GM23338 (cell line): ENCODE data around the gene ANKRD60. TPM values are rescaled to one million over a fixed set of nuclear protein-coding genes. Genes with fewer than 3 reads are reported as not detected.

Experiments used
- ATAC-seq: fragments of 200-7000 bp; cut with Tn5 transposase; 3 replicates; pipeline ENCODE4 v1.9.1; 2020
- DNase-seq: peaks from one replicate; pipeline ENCODE4 v3.0.0-alpha.2; 2015; ENCODE audit warnings: low spot score
- H2AFZ ChIP-seq: fragments of 200-600 bp; sonication (generic); 2 replicates; pipeline ENCODE4 v1.8.0; 2016; ENCODE audit warnings: antibody characterized with exemption, mild to moderate bottlenecking, moderate library complexity
- H3F3A ChIP-seq: fragments of 200-600 bp; sonication (generic); replicated peaks from 2 replicates; pipeline ENCODE4 v1.8.0; 2017; ENCODE audit warnings: antibody characterized with exemption, mixed run types, low read depth
- H3K27ac ChIP-seq: fragments of 200-600 bp; sonication (generic); 2 replicates; pipeline ENCODE4 v1.6.1; 2016; ENCODE audit warnings: low read depth
- H3K27me3 ChIP-seq: fragments of 200-600 bp; sonication (generic); 2 replicates; pipeline ENCODE4 v1.8.0; 2016; ENCODE audit warnings: mild to moderate bottlenecking, mixed run types, moderate library complexity; ENCODE audit not compliant: insufficient read depth
- H3K36me3 ChIP-seq: fragments of 200-600 bp; sonication (generic); 2 replicates; pipeline ENCODE4 v1.8.0; 2016; ENCODE audit warnings: mild to moderate bottlenecking; ENCODE audit not compliant: insufficient read depth
- H3K4me1 ChIP-seq: fragments of 200-600 bp; sonication (generic); 2 replicates; pipeline ENCODE4 v1.8.0; 2016; ENCODE audit warnings: mild to moderate bottlenecking, moderate library complexity; ENCODE audit not compliant: insufficient read depth
- H3K4me2 ChIP-seq: fragments of 200-600 bp; sonication (generic); 2 replicates; pipeline ENCODE4 v1.7.1; 2017; ENCODE audit warnings: mixed run types
- H3K4me3 ChIP-seq: fragments of 200-600 bp; sonication (generic); 2 replicates; pipeline ENCODE4 v1.6.1; 2016; ENCODE audit warnings: mixed run types
- H3K79me2 ChIP-seq: fragments of 200-600 bp; sonication (generic); replicated peaks from 2 replicates; pipeline ENCODE4 v1.8.0; 2017; ENCODE audit warnings: mild to moderate bottlenecking; ENCODE audit not compliant: insufficient read depth
- H3K9me2 ChIP-seq: fragments of 200-600 bp; sonication (generic); 2 replicates; pipeline ENCODE4 v1.8.0; 2017; ENCODE audit not compliant: insufficient read depth
- H4K20me1 ChIP-seq: fragments of 200-600 bp; sonication (generic); replicated peaks from 2 replicates; pipeline ENCODE4 v1.8.0; 2017; ENCODE audit warnings: mild to moderate bottlenecking; ENCODE audit not compliant: insufficient read depth
- H3K27ac Mint-ChIP-seq: 2 replicates; pipeline ENCODE4 v1.8.0; 2020; ENCODE audit warnings: inconsistent platforms, mild to moderate bottlenecking, moderate library complexity, mixed read lengths
- H3K27me3 Mint-ChIP-seq: 3 replicates; pipeline ENCODE4 v1.8.0; 2022; ENCODE audit warnings: low read depth, mild to moderate bottlenecking, moderate library complexity, mixed read lengths, inconsistent platforms; ENCODE audit not compliant: insufficient read depth, poor library complexity
- H3K36me3 Mint-ChIP-seq: 3 replicates; pipeline ENCODE4 v1.8.0; 2021; ENCODE audit warnings: low read depth, mild to moderate bottlenecking, inconsistent platforms, moderate library complexity, mixed read lengths
- H3K4me1 Mint-ChIP-seq: 3 replicates; pipeline ENCODE4 v1.8.0; 2020; ENCODE audit warnings: mild to moderate bottlenecking, inconsistent platforms, mixed read lengths
- H3K4me3 Mint-ChIP-seq: 3 replicates; pipeline ENCODE4 v1.8.0; 2021; ENCODE audit warnings: moderate library complexity, mild to moderate bottlenecking, inconsistent platforms, mixed read lengths
- H3K9me3 Mint-ChIP-seq: 3 replicates; pipeline ENCODE4 v1.8.0; 2020; ENCODE audit warnings: moderate library complexity, mild to moderate bottlenecking, inconsistent platforms, mixed read lengths
- EZH2 ChIP-seq: fragments of 200-600 bp; sonication (generic); IDR thresholded peaks from one replicate; pipeline ENCODE4 v1.8.0; 2017; ENCODE audit warnings: antibody characterized with exemption, mild to moderate bottlenecking, low read depth; ENCODE audit not compliant: unreplicated experiment
- EZH2phosphoT487 ChIP-seq: fragments of 200-600 bp; sonication (generic); IDR thresholded peaks from one replicate; pipeline ENCODE4 v1.8.1; 2018; ENCODE audit warnings: antibody characterized with exemption; ENCODE audit not compliant: unreplicated experiment
- POLR2AphosphoS5 ChIP-seq: IDR thresholded peaks from 2 replicates; pipeline ENCODE4 v1.6.1; 2016; ENCODE audit warnings: antibody characterized with exemption, low read depth
- STAT1 ChIP-seq: IDR thresholded peaks from one replicate; pipeline ENCODE4 v1.6.1; 2016; ENCODE audit warnings: antibody characterized with exemption; ENCODE audit not compliant: unreplicated experiment
- ZNF114 ChIP-seq: fragments of 250-450 bp; sonication (Bioruptor Pico); IDR thresholded peaks from 2 replicates; pipeline ENCODE4 v1.5.0; 2020; ENCODE audit warnings: mild to moderate bottlenecking, moderate library complexity
- polyA plus RNA-seq: library from polyadenylated mRNA; unstranded; fragments of >200 nt; fragmentation: Nextera tagmentation; extraction: Ambion mirVana; gene quantifications from 2 replicates; pipeline ENCODE4 v1.2.1, GENCODE V29; 2016
- total RNA-seq: library from RNA; depleted of rRNA; stranded (reverse); fragments of >200 nt; shearing (Covaris generic); gene quantifications from 2 replicates; pipeline ENCODE4 v1.2.3, GENCODE V29; 2014
- TF ChIP-seq, protein P1 (sequence below): IDR thresholded peaks from one replicate; pipeline ENCODE4 v1.6.1; 2018; ENCODE audit warnings: antibody characterized with exemption; ENCODE audit not compliant: unreplicated experiment
- TF ChIP-seq, protein P2 (sequence below), 2 experiments: fragments of 200-600 bp in 1 of 2; sonication (generic) in 1 of 2; conservative IDR thresholded peaks; 2 replicates each; pipeline versions ENCODE4 v1.5.1 to v1.6.1; 2016 to 2017; ENCODE audit warnings: antibody characterized with exemption in 2 of 2, low read depth in 2 of 2, mild to moderate bottlenecking in 2 of 2, moderate library complexity in 1 of 2
- TF ChIP-seq, protein P3 (sequence below): IDR thresholded peaks from 2 replicates; pipeline ENCODE4 v1.6.1; 2016; ENCODE audit warnings: antibody characterized with exemption
- TF ChIP-seq, protein P4 (sequence below): fragments of 250-450 bp; sonication (Bioruptor Pico); IDR thresholded peaks from 2 replicates; pipeline ENCODE4 v1.5.0; 2020; ENCODE audit warnings: mild to moderate bottlenecking, moderate library complexity

Gene ANKRD60
- total and polyA plus RNA-seq, 2 experiments from 2014 or later: not detected

DNA sequence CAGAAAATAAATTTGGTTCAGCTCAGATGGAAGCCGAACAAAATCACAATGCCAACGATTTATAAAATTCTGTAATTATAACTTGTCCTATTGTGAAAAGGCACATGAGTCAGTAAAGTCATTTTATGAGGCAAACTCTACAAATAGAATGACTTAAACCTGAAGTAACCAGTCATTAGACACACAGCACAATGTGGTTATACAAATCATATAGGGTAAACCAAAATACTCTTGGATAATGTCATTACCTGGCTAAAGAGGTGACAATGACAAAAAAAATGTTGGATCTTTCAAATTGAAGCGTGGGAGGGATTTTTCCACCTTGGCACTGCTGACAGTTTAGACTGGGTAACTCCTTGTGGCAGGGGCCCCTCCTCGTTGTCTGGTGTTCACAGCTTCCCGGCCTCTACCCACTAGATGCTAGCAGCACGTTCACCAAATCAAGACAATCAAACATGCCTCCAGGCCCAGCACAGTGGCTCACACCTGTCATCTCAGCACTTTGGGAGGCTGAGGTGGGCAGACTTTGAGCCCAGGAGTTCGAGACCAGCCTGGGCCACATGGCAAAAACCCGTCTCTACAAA is 5.0 kb downstream of the ANKRD60 start (continued):
- TF ChIP-seq, protein P1, sequence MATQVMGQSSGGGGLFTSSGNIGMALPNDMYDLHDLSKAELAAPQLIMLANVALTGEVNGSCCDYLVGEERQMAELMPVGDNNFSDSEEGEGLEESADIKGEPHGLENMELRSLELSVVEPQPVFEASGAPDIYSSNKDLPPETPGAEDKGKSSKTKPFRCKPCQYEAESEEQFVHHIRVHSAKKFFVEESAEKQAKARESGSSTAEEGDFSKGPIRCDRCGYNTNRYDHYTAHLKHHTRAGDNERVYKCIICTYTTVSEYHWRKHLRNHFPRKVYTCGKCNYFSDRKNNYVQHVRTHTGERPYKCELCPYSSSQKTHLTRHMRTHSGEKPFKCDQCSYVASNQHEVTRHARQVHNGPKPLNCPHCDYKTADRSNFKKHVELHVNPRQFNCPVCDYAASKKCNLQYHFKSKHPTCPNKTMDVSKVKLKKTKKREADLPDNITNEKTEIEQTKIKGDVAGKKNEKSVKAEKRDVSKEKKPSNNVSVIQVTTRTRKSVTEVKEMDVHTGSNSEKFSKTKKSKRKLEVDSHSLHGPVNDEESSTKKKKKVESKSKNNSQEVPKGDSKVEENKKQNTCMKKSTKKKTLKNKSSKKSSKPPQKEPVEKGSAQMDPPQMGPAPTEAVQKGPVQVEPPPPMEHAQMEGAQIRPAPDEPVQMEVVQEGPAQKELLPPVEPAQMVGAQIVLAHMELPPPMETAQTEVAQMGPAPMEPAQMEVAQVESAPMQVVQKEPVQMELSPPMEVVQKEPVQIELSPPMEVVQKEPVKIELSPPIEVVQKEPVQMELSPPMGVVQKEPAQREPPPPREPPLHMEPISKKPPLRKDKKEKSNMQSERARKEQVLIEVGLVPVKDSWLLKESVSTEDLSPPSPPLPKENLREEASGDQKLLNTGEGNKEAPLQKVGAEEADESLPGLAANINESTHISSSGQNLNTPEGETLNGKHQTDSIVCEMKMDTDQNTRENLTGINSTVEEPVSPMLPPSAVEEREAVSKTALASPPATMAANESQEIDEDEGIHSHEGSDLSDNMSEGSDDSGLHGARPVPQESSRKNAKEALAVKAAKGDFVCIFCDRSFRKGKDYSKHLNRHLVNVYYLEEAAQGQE: no peak
- TF ChIP-seq EZH2 (no peak), POLR2AphosphoS5 (no peak)
- TF ChIP-seq, protein P2, sequence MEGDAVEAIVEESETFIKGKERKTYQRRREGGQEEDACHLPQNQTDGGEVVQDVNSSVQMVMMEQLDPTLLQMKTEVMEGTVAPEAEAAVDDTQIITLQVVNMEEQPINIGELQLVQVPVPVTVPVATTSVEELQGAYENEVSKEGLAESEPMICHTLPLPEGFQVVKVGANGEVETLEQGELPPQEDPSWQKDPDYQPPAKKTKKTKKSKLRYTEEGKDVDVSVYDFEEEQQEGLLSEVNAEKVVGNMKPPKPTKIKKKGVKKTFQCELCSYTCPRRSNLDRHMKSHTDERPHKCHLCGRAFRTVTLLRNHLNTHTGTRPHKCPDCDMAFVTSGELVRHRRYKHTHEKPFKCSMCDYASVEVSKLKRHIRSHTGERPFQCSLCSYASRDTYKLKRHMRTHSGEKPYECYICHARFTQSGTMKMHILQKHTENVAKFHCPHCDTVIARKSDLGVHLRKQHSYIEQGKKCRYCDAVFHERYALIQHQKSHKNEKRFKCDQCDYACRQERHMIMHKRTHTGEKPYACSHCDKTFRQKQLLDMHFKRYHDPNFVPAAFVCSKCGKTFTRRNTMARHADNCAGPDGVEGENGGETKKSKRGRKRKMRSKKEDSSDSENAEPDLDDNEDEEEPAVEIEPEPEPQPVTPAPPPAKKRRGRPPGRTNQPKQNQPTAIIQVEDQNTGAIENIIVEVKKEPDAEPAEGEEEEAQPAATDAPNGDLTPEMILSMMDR (conservative IDR thresholded peaks at IDR 0.05; ENCODE audit: low read depth in 2 of 2): no peak

DNA sequence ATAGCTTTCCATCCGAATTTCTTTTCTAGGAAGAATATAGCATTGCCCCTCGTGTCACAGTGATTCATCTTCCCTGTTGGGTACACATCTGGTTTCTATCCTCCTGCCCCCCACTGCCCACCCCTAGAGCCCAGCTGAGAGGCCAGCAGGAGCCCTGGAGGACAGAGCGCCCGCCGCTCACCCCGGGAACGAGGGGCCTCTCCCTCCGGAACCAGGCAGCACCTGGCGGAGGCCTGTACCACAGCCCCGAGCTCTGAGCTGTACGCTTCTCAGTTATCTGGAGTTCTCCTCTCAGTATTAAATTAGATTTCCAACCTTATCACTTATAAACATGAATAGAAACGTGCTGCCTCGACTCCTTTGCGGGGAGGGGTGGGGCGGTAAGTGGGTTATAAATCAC is 6.0 kb downstream of the ANKRD60 start:
- Mint-ChIP-seq H3K27me3 (peaks cover 17% of the 10 kb centered on the region), H3K4me1 (no peaks in the 10 kb centered on the region), H3K27ac (no peak overlapping the region), H3K9me3 (peaks cover 24% of the 10 kb centered on the region), H3K36me3 (peaks cover 6% of the 10 kb centered on the region), H3K4me3 (no peak overlapping the region)
- Histone ChIP-seq H3K27ac (no peak overlapping the region), H4K20me1 (no peaks in the 10 kb centered on the region), H2AFZ (no peak overlapping the region), H3K27me3 (peaks cover 8% of the 10 kb centered on the region), H3K79me2 (no peaks in the 10 kb centered on the region), H3K36me3 (no peaks in the 10 kb centered on the region; the same call in 1 of the 2 replicates), H3K4me3 (no peak overlapping the region), H3K4me1 (no peaks in the 10 kb centered on the region), H3K9me2 (peaks cover 5% of the 10 kb centered on the region), H3F3A (no peaks in the 10 kb centered on the region), H3K4me2 (no peak overlapping the region)
- ATAC-seq (no peak), DNase-seq (no peak)
- TF ChIP-seq EZH2phosphoT487 (no peak), EZH2 (no peak), STAT1 (no peak), ZNF114 (CRISPR knock-in tag) (no peak)
- TF ChIP-seq, protein P3, sequence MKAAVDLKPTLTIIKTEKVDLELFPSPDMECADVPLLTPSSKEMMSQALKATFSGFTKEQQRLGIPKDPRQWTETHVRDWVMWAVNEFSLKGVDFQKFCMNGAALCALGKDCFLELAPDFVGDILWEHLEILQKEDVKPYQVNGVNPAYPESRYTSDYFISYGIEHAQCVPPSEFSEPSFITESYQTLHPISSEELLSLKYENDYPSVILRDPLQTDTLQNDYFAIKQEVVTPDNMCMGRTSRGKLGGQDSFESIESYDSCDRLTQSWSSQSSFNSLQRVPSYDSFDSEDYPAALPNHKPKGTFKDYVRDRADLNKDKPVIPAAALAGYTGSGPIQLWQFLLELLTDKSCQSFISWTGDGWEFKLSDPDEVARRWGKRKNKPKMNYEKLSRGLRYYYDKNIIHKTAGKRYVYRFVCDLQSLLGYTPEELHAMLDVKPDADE: no peak
- TF ChIP-seq, protein P4, sequence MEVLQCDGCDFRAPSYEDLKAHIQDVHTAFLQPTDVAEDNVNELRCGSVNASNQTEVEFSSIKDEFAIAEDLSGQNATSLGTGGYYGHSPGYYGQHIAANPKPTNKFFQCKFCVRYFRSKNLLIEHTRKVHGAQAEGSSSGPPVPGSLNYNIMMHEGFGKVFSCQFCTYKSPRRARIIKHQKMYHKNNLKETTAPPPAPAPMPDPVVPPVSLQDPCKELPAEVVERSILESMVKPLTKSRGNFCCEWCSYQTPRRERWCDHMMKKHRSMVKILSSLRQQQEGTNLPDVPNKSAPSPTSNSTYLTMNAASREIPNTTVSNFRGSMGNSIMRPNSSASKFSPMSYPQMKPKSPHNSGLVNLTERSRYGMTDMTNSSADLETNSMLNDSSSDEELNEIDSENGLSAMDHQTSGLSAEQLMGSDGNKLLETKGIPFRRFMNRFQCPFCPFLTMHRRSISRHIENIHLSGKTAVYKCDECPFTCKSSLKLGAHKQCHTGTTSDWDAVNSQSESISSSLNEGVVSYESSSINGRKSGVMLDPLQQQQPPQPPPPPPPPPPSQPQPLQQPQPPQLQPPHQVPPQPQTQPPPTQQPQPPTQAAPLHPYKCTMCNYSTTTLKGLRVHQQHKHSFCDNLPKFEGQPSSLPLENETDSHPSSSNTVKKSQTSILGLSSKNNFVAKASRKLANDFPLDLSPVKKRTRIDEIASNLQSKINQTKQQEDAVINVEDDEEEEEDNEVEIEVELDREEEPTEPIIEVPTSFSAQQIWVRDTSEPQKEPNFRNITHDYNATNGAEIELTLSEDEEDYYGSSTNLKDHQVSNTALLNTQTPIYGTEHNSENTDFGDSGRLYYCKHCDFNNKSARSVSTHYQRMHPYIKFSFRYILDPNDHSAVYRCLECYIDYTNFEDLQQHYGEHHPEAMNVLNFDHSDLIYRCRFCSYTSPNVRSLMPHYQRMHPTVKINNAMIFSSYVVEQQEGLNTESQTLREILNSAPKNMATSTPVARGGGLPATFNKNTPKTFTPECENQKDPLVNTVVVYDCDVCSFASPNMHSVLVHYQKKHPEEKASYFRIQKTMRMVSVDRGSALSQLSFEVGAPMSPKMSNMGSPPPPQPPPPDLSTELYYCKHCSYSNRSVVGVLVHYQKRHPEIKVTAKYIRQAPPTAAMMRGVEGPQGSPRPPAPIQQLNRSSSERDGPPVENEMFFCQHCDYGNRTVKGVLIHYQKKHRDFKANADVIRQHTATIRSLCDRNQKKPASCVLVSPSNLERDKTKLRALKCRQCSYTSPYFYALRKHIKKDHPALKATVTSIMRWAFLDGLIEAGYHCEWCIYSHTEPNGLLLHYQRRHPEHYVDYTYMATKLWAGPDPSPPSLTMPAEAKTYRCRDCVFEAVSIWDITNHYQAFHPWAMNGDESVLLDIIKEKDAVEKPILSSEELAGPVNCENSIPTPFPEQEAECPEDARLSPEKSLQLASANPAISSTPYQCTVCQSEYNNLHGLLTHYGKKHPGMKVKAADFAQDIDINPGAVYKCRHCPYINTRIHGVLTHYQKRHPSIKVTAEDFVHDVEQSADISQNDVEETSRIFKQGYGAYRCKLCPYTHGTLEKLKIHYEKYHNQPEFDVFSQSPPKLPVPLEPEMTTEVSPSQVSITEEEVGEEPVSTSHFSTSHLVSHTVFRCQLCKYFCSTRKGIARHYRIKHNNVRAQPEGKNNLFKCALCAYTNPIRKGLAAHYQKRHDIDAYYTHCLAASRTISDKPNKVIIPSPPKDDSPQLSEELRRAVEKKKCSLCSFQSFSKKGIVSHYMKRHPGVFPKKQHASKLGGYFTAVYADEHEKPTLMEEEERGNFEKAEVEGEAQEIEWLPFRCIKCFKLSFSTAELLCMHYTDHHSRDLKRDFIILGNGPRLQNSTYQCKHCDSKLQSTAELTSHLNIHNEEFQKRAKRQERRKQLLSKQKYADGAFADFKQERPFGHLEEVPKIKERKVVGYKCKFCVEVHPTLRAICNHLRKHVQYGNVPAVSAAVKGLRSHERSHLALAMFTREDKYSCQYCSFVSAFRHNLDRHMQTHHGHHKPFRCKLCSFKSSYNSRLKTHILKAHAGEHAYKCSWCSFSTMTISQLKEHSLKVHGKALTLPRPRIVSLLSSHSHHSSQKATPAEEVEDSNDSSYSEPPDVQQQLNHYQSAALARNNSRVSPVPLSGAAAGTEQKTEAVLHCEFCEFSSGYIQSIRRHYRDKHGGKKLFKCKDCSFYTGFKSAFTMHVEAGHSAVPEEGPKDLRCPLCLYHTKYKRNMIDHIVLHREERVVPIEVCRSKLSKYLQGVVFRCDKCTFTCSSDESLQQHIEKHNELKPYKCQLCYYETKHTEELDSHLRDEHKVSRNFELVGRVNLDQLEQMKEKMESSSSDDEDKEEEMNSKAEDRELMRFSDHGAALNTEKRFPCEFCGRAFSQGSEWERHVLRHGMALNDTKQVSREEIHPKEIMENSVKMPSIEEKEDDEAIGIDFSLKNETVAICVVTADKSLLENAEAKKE: no peak
